GM19238 (cell line): Measurements from ENCODE around the gene KREMEN1.
A peak's percentile ranks its signal among the peaks of the same experiment; 100 is the strongest.

Experiments
- DNase-seq: peaks from one replicate; pipeline ENCODE4 v3.0.0; 2011; ENCODE audit warnings: low spot score; ENCODE audit not compliant: insufficient read length

Gene KREMEN1

GRCh38 chr22:29048822-29049654, 23.8 kb upstream of the KREMEN1 start:
- no peak for DNase-seq

DNA sequence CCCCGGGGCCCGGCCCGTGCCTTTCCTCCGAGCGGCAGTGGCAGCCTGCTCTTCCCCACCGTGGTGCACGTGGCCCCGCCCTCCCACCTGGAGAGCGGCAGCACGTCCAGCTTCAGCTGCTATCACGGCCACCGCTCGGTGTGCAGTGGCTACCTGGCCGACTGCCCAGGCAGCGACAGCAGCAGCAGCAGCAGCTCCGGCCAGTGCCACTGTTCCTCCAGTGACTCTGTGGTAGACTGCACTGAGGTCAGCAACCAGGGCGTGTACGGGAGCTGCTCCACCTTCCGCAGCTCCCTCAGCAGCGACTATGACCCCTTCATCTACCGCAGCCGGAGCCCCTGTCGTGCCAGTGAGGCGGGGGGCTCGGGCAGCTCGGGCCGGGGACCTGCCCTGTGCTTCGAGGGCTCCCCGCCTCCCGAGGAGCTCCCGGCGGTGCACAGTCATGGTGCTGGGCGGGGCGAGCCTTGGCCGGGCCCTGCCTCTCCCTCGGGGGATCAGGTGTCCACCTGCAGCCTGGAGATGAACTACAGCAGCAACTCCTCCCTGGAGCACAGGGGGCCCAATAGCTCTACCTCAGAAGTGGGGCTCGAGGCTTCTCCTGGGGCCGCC, 23.1 kb upstream of the KREMEN1 start:
- DNase-seq = no peak

GRCh38 chr22:29050457-29050856, 22.4 kb upstream of the KREMEN1 start:
- DNase-seq = no peak

GRCh38 chr22:29053048-29053702, 19.7 kb upstream of the KREMEN1 start:
- no peak for DNase-seq

DNA sequence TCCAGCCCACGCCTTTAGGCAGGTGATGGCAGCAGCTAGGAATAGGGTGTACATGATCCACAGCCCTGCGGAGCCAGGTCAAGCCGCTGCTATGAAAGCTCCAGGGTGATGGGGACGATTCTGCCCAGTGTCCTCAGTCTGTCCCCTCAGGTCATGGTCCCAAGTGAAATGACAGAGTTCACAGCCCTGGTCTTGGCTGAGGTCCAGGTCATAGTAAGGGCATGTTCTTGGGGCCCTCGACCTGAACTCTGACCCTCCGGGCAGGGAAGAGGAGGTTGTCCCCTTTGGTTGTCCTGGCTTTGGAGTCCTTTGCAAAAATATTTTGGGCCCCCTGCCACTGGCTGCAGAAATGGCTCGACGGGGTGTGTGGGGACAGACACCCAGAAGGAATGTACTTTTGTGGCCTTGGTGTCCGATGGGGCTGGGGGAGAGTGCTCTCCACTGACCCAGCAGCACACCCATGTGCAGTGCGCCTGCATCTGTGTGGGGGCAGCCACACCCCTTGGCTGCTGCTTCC, 18.5 kb upstream of the KREMEN1 start:
- DNase-seq = no peak

DNA sequence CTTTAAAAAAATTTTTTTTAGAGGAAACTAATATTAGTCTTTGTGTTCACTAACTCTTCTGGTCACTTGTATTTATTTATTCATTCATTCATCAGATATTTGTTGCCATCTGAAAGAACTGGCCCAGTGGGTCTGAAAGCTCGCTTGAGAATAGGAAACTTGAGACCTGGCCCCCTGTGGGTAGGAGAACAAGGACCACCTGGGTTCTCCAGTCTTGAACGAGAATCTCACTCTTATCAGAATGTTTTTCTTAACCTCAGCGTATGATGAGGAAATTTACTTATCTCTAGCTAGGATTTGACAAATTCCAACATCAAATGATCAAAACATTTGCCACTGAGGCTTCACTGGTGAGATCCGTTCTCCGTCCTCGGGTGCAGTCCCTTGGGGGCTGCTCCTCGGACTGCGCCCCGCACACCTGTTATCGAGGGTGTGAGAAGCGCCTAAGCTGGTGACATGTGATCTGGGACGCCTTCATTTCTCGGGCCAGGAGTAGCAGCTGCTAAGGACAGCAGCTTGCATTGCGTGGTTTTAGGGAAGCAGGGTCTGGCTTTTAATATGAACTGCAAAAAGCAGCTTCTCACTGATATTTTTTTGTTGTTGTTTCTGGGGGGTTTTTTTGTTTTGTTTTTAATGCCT, 17.5 kb upstream of the KREMEN1 start:
- DNase-seq = no peak

GRCh38 chr22:29056472-29056871, 16.4 kb upstream of the KREMEN1 start:
- DNase-seq = no peak

DNA sequence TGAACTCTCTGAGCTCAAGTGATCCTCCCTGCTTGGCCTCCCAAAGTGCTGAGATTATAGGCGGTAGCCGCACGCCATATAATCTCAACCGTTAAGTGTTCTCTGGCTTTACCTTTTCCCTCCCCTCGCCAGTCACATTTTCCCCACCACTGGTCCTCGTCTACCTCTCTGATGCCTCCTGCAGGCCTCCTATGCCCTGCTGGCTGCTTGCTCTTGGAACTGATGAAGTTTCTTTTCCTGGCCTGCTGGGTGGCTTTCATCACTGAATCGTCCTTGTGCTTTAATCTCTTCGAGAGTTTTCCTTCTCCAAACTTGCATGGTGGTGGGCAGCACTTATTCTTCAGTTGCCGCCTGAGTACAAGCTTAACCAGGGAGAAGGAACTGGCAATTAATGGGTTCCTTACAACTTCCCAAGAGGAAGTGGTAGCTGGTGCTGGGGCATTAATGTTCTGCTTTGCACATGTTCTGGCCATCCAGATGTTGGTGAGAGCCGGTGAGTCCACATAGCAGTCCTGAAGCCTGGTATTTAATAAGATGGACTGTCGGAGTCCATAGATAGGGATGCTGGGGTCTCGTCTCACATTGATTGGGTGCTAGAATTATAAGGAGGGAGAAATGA, 12.5 kb upstream of the KREMEN1 start:
- no peak for DNase-seq

- no peak for DNase-seq
Measured at GRCh38 chr22:29060931-29061330, 11.9 kb upstream of the KREMEN1 start.

GRCh38 chr22:29061773-29062172, 11.1 kb upstream of the KREMEN1 start, which contains the start of gene C22orf31:
C22orf31 (minus strand) TSS chr22:29061831; CDS start chr22:29061792, 39 bp downstream.
- no peak for DNase-seq

- DNase-seq = no peak
Measured at GRCh38 chr22:29062286-29062821, 10.5 kb upstream of the KREMEN1 start.

DNA sequence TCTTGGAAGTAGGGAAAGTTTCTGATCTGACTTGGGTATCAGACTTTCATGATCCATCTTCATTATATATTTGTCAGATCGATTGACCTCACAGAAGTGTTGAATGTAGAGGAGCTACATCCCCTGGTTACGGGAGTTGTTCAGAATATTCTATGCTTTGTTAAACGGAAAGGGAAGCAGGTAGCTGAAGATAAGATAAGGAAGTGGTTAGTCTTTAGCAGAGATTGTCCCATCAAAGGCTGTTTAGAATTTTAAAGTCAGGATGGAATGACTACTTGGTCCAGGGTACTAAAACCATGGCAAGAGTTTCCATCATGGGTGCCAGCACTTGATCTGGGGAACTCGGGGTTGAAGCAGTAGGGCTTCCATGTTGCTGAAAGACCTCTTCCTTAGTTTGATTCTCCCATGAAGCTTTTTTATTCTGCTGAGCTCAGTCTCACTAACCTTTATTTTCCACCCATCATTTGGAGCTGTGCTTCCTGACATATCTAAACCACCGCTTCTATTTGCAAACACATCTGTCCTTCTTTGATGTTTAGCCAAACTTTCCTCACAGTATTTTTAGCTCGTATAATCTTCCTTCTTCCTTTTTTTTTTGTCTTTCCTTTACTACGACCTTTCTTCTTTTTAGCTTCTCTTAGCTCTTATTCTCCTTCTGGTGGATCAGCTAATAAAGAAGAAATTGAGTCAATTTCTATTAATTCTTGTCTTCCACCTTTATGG, 7.2 kb upstream of the KREMEN1 start:
- DNase-seq = no peak

- no peak for DNase-seq
Measured at GRCh38 chr22:29069463-29069862, 3.4 kb upstream of the KREMEN1 start.

DNA sequence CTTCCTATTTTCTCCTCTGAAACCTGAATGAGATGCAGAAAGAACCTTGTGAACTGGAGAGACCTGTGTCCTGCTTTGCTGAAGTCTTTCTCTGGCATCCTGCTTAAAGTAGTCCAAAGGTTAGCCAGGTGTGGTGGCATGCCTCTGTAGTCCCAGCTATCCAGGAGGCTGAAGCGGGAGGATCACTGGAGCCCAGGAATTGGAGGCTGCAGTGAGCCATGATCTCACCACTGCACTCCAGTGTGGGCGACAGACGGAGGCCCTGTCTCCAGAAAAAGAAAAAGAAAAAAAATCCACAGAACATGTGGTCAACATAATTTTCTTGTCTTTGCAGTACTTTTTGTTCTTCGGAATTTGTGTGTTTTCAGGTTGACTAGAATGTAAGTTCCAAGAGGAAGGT, 2.3 kb upstream of the KREMEN1 start:
- no peak for DNase-seq

GRCh38 chr22:29071261-29072045, 1.4 kb upstream of the KREMEN1 start:
- peak; percentile 25 for DNase-seq

DNA sequence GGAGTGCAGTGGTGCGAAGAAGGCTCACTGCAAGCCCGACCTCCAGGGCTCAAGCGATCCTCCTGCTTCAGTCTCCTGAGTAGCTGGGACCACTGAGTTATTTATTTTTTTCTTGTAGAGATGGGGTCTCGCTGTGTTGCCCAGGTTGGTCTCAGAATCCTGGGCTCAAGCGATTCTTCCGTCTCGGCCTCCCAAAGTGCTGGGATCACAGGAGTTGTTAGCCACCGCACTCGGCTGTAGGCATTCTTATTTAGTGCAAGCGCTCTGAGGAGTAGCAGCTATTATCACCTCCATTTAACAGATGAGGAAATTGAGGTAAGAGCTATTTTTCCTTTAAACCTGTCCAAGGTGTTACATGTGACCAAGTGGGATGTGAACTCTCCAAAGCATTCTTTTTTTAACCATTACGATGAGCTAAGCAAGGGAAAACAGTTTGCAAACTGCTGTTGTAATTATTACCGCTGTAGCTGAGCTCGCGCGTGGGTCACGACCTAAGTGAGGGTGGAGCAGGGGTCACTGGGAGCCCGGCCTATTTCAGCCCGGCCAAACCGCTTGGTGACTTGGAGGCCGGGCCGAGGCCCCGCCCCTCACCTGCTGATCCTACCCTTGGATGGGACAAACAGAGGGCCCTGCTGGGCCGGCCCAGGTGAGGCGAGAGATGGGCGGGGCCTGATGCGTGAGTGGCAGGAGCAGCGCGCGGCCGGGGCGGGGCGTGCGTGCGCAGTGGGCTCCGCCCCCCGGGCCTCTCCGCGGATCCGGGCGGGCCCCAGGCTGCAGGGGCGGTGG, 449 bp upstream of the KREMEN1 start:
- DNase-seq = peak; percentile 87

DNA sequence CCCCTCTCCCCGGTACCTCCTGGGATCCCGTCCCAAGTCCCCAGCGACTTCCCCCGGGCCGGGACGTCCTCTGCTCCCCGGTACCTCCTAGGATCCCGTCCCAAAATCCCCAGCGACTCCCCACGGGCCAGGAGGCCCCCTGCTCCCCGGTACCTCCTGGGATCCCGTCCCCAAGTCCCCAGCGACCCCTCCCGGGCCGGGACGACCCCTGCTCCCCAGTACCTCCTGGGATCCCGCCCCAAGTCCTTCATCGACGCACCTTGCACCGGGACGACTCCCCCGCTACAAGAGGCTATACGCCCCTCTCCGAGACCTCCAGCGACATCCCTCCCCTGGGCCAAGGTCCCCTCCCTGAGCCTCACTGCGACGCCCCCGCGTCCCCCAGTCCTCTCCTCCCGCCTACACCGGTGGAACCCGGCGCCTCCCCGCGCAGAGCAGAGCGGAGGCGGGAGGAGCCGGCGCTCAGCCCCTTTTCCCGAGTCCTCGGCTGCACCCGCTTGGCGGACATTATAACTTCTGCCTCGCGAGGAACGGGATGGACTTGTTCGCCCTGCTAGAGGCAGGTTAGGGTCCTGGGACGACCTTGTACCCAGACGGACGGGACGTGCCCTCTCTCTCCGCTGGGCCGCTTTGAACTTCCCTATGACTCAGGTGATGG, 912 bp downstream of the KREMEN1 start:
- no peak for DNase-seq

GRCh38 chr22:29074276-29074772, 1.5 kb downstream of the KREMEN1 start:
- no peak for DNase-seq
